Mucosa of rectum (tissue), 2 donors: ENCODE data around the gene ALDH1L2.
"Not testable (repeated sequence)": the region's sequence is repeated elsewhere in the genome, so short reads cannot be mapped to it uniquely, and the experiment has no call there.

ENCODE experiments used
- H3K27ac ChIP-seq, 2 donors: one replicate each; pipeline ENCODE4 v1.7.0; 2013; ENCODE audit warnings: inconsistent platforms in 2 of 2, low read depth in 2 of 2, low read length in 2 of 2
- H3K27me3 ChIP-seq, 2 donors: one replicate each; pipeline ENCODE4 v1.7.0; 2013; ENCODE audit warnings: low read length in 2 of 2; ENCODE audit not compliant: control insufficient read depth in 2 of 2, insufficient read depth in 2 of 2
- H3K36me3 ChIP-seq, 2 donors: one replicate each; pipeline ENCODE4 v1.7.0; 2013; ENCODE audit warnings: low read length in 2 of 2; ENCODE audit not compliant: control insufficient read depth in 2 of 2, insufficient read depth in 2 of 2
- H3K4me1 ChIP-seq, 2 donors: one replicate each; pipeline ENCODE4 v1.7.0; 2013; ENCODE audit warnings: low read length in 2 of 2, mild to moderate bottlenecking in 1 of 2; ENCODE audit not compliant: control insufficient read depth in 2 of 2, insufficient read depth in 2 of 2
- H3K4me3 ChIP-seq, 2 donors: one replicate each; pipeline ENCODE4 v1.7.0; 2013; ENCODE audit warnings: low read length in 2 of 2
- H3K9ac ChIP-seq, 2 donors: one replicate each; pipeline ENCODE4 v1.7.0; 2013; ENCODE audit warnings: low read length in 2 of 2, low read depth in 1 of 2, mild to moderate bottlenecking in 1 of 2
- H3K9me3 ChIP-seq, 2 donors: one replicate each; pipeline ENCODE4 v1.7.0; 2013; ENCODE audit warnings: low read length in 2 of 2; ENCODE audit not compliant: control insufficient read depth in 2 of 2
- donor health status: healthy.
- donor health status: Normal muscosa, but diverticular disease.

Gene ALDH1L2

GRCh38 chr12:104990950-104991349 lies 93.3 kb downstream of the ALDH1L2 start:
- Histone ChIP-seq H3K9ac (no peak overlapping the region), H3K4me3 (no peak overlapping the region), H3K4me1 (peaks cover 10 to 13% of the 10 kb centered on the region in 2 donors), H3K9me3 (no peaks in the 10 kb centered on the region), H3K27ac (peak overlapping the region in 1 of 2 donors; percentile 2), H3K36me3 (peaks cover 28 to 39% of the 10 kb centered on the region in 2 donors), H3K27me3 (no peaks in the 10 kb centered on the region)

DNA sequence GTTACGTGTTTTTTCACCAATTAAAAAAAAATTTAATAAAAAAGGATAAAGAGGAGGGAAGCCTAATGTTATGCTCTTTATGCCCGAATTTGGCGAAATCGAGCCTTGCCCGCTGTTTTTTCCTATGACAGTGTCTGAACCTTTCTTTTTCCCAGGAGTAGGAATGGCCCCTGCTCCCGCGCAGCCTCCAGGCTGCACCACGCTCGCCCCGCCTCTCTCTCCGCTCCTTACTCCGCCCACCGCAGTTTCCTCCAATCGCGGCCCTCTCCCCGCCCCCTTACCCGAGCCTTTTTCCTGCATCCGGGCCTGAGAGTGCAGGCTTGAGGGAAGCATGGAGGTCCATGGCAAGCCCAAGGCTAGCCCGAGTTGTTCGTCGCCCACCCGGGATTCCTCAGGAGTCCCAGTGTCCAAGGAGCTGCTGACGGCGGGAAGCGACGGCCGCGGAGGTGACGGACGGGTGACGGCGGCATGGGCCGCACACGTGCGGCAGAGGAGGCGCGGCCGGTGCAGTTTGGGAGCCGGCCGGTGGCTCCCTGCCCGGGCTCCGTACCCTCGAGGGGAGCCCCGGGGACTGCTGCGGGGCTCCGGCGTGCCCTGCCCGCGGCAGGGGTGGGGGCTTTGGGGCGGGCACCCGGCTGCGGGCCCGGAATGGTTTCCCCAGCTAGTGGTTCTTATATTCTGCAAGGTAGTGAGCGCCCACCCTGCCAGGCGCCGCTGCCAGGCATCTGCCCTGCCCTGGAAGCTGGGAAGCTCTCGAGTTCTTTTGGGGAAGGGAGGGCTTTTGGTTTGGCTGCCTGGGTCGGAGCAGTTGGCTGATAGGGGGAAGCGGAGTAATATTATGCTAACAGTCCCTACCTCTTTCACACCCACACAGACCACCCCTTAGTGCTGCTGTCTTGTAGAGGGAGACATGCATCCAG lies 98.0 kb downstream of the ALDH1L2 start, which contains the start of gene NOPCHAP1:
Gene NOPCHAP1 (plus strand): TSS at position 295 of the 920 bp plus-strand sequence. CDS start 37 bp downstream, at position 332.
- no peaks in the 10 kb centered on the region for H3K27me3 ChIP-seq
- no peaks in the 10 kb centered on the region for H3K9me3 ChIP-seq
- H3K9ac ChIP-seq, result peak within 1 kb of the TSS; percentile 63 to 68
- H3K27ac ChIP-seq, result peak within 1 kb of the TSS; percentile 25 to 75
- H3K36me3 ChIP-seq, result peaks cover 6 to 9% of the 10 kb centered on the region in 2 donors
- H3K4me3 ChIP-seq, result peak within 1 kb of the TSS; percentile 83 to 86
- peaks cover 10 to 13% of the 10 kb centered on the region in 2 donors for H3K4me1 ChIP-seq

DNA sequence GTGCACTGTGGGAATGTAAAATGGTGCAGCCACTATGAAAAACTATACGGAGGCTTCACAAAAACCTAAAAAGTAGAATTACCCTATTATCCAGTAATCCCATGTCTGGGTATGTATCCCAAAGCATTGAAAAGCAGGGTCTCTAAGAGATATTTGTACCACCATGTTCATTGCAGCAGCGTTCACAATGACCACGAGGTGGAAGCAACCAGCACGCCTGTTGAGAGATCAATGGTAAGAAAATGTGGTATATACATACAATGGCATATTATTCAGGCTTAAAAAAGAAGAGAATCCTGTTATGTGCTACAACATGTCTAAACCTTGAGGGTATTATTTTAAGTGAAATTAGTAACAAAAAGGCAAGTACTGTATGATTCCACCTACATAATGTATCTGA lies 99.1 kb downstream of the ALDH1L2 start:
- Histone ChIP-seq H3K9ac (no peak overlapping the region), H3K27ac (no peak overlapping the region), H3K4me3 (peak overlapping the region in 1 of 2 donors; percentile 86), H3K36me3 (peaks cover 0 to 3% of the 10 kb centered on the region in 2 donors), H3K4me1 (peaks cover 10 to 13% of the 10 kb centered on the region in 2 donors), H3K9me3 (no peaks in the 10 kb centered on the region), H3K27me3 (no peaks in the 10 kb centered on the region)

DNA sequence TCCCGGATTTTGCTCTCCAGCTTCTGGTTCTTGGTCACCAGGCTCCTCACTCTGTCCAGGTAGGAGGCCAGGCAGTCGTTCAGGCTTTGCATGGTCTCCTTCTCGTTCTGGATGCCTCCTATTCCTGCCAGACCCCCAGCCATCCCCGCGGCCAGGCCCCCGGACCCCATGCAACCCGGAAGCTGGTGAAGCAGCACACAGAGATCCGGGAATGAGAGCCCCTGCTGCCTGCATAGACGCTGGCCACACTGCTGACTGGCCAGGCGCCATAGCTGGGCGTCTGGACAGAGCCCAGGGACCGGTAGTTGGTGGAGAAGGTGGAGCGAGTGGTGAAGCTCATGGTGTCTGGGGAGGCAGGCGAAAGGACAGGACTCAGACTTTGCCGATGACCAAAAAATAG lies 106.6 kb downstream of the ALDH1L2 start:
- H3K27ac ChIP-seq, H3K4me1 ChIP-seq, H3K36me3 ChIP-seq, H3K27me3 ChIP-seq, H3K4me3 ChIP-seq, H3K9me3 ChIP-seq, H3K9ac ChIP-seq: not testable (repeated sequence)

DNA sequence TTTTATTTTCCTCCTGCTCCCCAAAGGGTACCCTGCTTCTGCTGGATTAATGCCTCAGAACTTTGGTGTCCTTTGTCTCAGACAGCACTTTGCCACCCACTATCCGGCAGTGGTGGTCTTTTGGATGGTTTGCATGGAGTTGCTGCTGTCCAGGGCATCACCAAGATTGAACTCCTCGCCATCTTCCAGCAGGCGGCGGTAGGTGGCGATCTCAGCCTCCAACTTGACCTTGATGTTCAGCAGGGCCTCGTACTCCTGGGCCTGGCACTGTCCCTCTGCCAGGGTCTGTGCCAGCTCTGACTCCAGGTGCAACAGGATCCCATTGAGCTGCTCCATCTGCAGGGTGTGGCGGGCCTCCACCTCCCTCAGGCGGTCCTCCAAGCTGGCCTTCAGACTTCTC lies 107.6 kb downstream of the ALDH1L2 start:
- H3K27ac ChIP-seq, result no peak overlapping the region
- no peaks in the 10 kb centered on the region for H3K4me1 ChIP-seq
- H3K27me3 ChIP-seq, result no peaks in the 10 kb centered on the region
- H3K9ac ChIP-seq, result no peak overlapping the region
- H3K4me3 ChIP-seq, result no peak overlapping the region
- H3K9me3 ChIP-seq, result no peaks in the 10 kb centered on the region
- no peaks in the 10 kb centered on the region for H3K36me3 ChIP-seq

DNA sequence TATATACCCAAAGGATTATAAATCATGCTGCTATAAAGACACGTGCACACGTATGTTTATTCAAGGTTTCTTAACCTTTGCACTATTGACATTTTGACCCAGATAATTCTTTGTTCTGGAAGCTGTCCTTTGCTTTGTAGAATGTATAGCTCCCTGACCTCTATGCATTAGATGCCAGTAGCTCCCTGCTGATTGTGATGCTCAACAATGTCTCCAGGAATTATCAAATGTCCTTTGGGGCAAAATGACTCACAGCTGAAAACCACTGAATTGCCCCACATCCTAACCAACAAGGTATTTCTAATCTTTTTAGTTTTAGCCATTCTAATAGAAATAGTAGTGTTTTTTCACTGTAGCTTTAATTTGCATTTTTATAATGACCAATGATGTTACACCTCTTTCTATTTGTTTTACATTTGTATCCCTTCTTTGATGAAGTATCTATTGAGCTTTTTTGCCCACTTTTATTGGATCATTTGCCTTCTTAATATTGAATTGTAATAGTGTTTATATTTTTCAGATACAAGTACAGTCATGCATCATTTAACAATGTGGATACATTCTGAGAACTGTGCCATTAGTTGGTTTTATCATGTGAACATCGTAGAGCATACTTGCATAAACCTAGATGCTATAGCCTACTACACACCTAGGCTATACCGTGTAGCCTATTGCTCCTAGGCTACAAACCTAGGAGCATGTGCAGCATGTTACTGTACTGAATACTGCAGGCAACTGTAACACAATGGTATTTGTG lies 108.5 kb downstream of the ALDH1L2 start:
- Histone ChIP-seq H3K27me3 (no peaks in the 10 kb centered on the region), H3K4me1 (no peaks in the 10 kb centered on the region), H3K36me3 (no peaks in the 10 kb centered on the region), H3K9ac (no peak overlapping the region), H3K9me3 (no peaks in the 10 kb centered on the region), H3K4me3 (no peak overlapping the region), H3K27ac (no peak overlapping the region)

- Histone ChIP-seq H3K4me1 (no peaks in the 10 kb centered on the region), H3K36me3 (no peaks in the 10 kb centered on the region), H3K27ac (no peak overlapping the region), H3K4me3 (no peak overlapping the region), H3K9ac (no peak overlapping the region), H3K9me3 (no peaks in the 10 kb centered on the region), H3K27me3 (no peaks in the 10 kb centered on the region)
Observed at GRCh38 chr12:104974626-104975290, 109.5 kb downstream of the ALDH1L2 start.

DNA sequence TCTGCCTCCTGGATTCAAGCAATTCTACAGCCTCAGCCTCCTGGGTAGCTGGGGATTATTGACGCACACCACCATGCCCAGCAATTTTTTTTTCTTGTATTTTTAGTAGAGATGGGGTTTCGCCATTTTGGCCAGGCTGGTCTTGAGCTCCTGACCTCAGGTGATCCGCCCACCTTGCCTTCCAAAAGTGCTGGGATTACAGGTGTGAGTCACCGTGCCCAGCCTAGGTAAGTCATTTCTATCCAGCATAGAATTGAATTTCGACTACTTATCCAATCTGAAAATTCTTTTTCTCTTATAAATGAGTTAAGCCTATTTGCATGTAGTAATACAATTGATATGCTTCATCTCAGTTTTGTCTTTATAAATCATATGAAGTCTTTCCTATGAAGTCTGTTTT lies 111.0 kb downstream of the ALDH1L2 start:
- Histone ChIP-seq H3K27ac (no peak overlapping the region), H3K4me1 (no peaks in the 10 kb centered on the region), H3K27me3 (no peaks in the 10 kb centered on the region), H3K9me3 (no peaks in the 10 kb centered on the region), H3K9ac (no peak overlapping the region), H3K4me3 (no peak overlapping the region), H3K36me3 (no peaks in the 10 kb centered on the region)

- H3K27me3 ChIP-seq, result no peaks in the 10 kb centered on the region
- H3K9me3 ChIP-seq, result no peaks in the 10 kb centered on the region
- H3K27ac ChIP-seq, result no peak overlapping the region
- H3K4me1 ChIP-seq, result no peaks in the 10 kb centered on the region
- no peaks in the 10 kb centered on the region for H3K36me3 ChIP-seq
- H3K4me3 ChIP-seq, result no peak overlapping the region
- no peak overlapping the region for H3K9ac ChIP-seq
Observed at GRCh38 chr12:104971306-104971705, 113.0 kb downstream of the ALDH1L2 start.
